ENCODE results near the gene HYI. TPM values are rescaled to one million over a fixed set of nuclear protein-coding genes. Genes with fewer than 3 reads are reported as not detected.
"Not testable (repeated sequence)": the region's sequence is repeated elsewhere in the genome, so short reads cannot be mapped to it uniquely, and the experiment has no call there.

HYI gene
- total and polyA plus RNA-seq, 7 donors, result 7.4 to 21.4 (median 12.2) TPM

DNA sequence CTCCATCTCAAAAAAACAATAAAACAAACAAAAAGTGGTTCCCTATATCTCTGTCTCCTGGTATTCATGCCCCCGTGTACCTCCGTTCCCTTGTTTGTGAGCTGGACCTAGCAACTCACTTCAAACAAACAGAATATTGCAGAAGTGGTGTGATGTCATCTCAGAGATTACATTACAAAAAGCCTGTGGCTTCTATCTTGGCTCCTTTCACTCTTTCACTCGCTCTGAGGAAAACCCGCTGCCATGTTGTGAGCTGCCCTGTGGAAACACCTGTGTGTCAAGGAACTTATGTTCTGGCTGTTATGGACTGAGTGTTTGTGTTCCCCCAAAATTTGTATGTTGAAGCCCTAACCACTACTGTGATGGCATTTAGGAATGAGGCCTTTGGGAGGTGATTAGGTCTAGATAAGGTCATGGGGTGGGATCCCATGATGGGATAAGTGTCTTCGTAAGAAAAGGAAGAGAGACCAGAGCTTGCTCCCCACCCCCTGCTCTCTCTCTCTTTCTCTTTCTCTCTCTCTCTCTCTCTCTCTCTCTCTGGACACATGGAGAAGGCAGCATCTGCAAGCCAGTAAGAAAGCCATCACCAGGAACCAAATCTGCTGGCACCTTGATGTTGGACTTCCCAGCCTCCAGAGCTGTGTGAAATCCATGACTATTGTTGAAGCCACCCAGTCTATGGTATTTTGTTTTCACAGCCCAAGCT, 7.4 kb upstream of the HYI start:
- H3K9me3 ChIP-seq, result no peaks in the 10 kb centered on the region
- ATAC-seq (no peak), DNase-seq (no peak)
- intact Hi-C loops (cut with DNase I), result no loop called here
- no peak overlapping the region for H3K27ac ChIP-seq
- no peaks in the 10 kb centered on the region for H3K4me1 ChIP-seq
- no peaks in the 10 kb centered on the region for H3K27me3 ChIP-seq (ENCODE audit: insufficient read depth in 3 of 3, low read length in 2 of 3)
- no peaks in the 10 kb centered on the region for H3K36me3 ChIP-seq (ENCODE audit: insufficient read depth in 1 of 2, low read depth in 1 of 2)
- no peak overlapping the region for H3K4me3 ChIP-seq
- TF ChIP-seq, protein P1, sequence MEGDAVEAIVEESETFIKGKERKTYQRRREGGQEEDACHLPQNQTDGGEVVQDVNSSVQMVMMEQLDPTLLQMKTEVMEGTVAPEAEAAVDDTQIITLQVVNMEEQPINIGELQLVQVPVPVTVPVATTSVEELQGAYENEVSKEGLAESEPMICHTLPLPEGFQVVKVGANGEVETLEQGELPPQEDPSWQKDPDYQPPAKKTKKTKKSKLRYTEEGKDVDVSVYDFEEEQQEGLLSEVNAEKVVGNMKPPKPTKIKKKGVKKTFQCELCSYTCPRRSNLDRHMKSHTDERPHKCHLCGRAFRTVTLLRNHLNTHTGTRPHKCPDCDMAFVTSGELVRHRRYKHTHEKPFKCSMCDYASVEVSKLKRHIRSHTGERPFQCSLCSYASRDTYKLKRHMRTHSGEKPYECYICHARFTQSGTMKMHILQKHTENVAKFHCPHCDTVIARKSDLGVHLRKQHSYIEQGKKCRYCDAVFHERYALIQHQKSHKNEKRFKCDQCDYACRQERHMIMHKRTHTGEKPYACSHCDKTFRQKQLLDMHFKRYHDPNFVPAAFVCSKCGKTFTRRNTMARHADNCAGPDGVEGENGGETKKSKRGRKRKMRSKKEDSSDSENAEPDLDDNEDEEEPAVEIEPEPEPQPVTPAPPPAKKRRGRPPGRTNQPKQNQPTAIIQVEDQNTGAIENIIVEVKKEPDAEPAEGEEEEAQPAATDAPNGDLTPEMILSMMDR (IDR thresholded peaks at IDR 0.05), result no peak
- 90 to 91% (median 90%) methylated on average over 5 of the region's 5 CpGs for WGBS, 3 donors

DNA sequence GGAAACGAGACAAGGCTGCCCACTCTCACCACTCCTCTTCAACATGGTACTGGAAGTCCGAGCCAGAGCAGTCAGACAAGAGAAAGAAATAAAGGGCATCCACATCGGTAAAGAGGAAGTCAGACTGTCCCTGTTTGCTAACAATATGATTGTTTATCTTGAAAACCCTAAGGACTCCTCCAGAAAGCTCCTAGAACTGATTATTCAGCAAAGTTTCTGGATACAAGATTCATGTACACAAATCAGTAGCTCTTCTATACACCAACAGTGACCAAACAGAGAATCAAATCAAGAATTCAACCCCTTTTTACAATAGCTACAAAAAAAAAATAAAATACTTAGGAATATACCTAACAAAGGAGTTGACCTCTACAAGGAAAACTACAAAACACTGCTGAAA, 4.6 kb upstream of the HYI start:
- H3K4me3 ChIP-seq; H3K27me3 ChIP-seq (ENCODE audit: insufficient read depth in 3 of 3, low read length in 2 of 3); intact Hi-C loops (cut with DNase I); H3K9me3 ChIP-seq; H3K36me3 ChIP-seq (ENCODE audit: insufficient read depth in 1 of 2, low read depth in 1 of 2); ATAC-seq; DNase-seq; H3K4me1 ChIP-seq; H3K27ac ChIP-seq: not testable (repeated sequence)
- WGBS, 3 donors, result 84 to 87% (median 84%) methylated on average over 3 of the region's 3 CpGs

DNA sequence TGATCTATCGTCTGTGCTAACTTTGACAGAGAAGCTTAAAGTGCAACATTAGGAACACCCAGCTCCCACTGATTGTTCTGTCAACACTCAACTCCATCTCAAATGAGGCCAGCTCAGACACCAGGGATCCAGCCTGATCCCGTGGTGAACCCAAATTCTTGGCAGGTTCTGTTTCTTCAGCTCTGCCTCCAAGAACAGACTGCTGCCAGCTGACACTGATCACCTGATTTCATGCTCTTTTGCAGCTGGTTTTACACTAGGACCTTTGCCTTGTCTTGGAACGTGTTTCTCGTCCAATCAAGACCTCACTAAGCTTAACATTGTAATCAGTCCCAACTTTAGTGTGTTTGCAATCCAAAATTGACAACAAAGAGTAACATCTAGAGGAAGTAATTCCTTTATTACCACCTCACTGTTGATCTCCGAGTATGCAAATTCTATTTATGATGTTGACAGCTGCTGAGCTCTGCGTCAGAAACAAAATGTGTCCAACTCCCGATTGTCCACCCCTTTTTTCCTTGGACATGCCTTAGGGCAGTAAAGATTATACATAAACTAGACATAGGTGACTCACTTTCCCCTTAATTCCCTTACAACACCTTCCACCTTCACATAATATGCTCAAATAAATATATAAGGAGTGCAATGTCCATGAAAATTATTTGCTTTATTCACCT, 1.6 kb upstream of the HYI start:
- Histone ChIP-seq H3K27me3 (ENCODE audit: insufficient read depth in 3 of 3, low read length in 2 of 3) (no peaks in the 10 kb centered on the region), H3K9me3 (no peaks in the 10 kb centered on the region), H3K27ac (no peak overlapping the region), H3K4me1 (peaks cover 14% of the 10 kb centered on the region), H3K36me3 (ENCODE audit: insufficient read depth in 1 of 2, low read depth in 1 of 2) (peaks cover 0 to 20% of the 10 kb centered on the region in 2 donors), H3K4me3 (peak overlapping the region; percentile 67)
- TF ChIP-seq, protein P1 (IDR thresholded peaks at IDR 0.05), result no peak
- intact Hi-C loops (cut with DNase I), result no loop called here
- 30 to 47% (median 30%) methylated on average over 7 of the region's 7 CpGs for WGBS, 3 donors
- no peak for ATAC-seq
- DNase-seq, result no peak

DNA sequence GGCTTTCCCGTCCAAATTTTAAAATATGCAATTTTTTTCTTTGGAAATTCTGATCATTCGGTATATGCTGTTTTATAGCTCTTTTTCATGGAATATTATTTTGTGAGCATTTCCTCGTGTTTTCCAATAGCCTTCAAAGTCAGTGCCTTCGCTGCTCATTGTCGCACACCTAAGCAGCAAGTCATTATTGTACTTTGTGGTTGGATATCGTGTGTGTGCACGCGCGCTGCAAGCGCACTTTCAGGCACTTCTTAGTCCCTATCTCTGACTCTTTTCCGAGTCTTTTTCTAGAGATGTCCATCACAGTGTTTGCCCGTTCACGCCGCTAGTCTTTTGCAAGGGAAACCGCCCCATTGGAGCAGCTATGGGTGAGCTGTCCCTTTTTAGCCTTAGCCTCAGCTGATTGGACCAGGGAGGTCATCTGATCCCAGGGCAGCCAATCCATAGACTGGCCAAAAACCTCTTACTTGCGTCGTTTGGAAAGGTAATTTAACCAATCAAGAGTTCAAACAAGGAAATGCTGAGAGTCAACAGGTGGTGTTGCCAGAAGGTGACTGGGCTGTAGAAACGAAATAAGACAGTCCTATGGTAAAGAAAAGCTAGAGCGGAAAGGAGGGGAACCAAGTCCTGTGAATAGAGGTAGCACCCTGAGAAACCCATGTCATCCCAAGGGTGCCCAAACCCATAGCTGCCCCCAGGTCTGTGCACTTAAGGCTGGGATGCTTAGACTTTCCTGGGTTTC, 710 bp upstream of the HYI start:
- WGBS, 3 donors, result 8 to 11% (median 8%) methylated on average over 19 of the region's 19 CpGs
- intact Hi-C loops (cut with DNase I), result no loop called here
- Histone ChIP-seq H3K4me1 (peaks cover 14% of the 10 kb centered on the region), H3K36me3 (ENCODE audit: insufficient read depth in 1 of 2, low read depth in 1 of 2) (peaks cover 0 to 29% of the 10 kb centered on the region in 2 donors), H3K9me3 (no peaks in the 10 kb centered on the region), H3K4me3 (peak overlapping the region; percentile 67), H3K27me3 (ENCODE audit: insufficient read depth in 3 of 3, low read length in 2 of 3) (no peaks in the 10 kb centered on the region), H3K27ac (peak overlapping the region; percentile 81)
- peak; percentile 70 to 76 for DNase-seq
- TF ChIP-seq, protein P1 (IDR thresholded peaks at IDR 0.05), result no peak
- peak; percentile 87 to 92 (median 89) for ATAC-seq
